Left ventricle myocardium inferior (tissue), 1 donor: ENCODE results near the gene THSD4. TPM values are rescaled to one million over a fixed set of nuclear protein-coding genes. Genes with fewer than 3 reads are reported as not detected.

Experiments
- DNase-seq: peaks from one replicate; pipeline ENCODE4 v3.0.0-alpha.2; 2020
- H3K27ac ChIP-seq: fragments of 200-600 bp; replicated peaks from 2 replicates; pipeline ENCODE4 v1.8.0; 2021
- H3K27me3 ChIP-seq: fragments of 200-600 bp; 2 replicates; pipeline ENCODE4 v1.8.0; 2021; ENCODE audit warnings: low read depth
- H3K36me3 ChIP-seq: fragments of 200-600 bp; 2 replicates; pipeline ENCODE4 v1.8.0; 2021
- H3K4me1 ChIP-seq: fragments of 200-600 bp; 2 replicates; pipeline ENCODE4 v1.8.0; 2021
- H3K4me3 ChIP-seq: fragments of 200-600 bp; 2 replicates; pipeline ENCODE4 v1.8.0; 2021; ENCODE audit warnings: mild to moderate bottlenecking, moderate library complexity
- H3K9me3 ChIP-seq: fragments of 200-600 bp; replicated peaks from 2 replicates; pipeline ENCODE4 v1.8.0; 2021
- intact Hi-C: fragments of 100-400 bp; cut with micrococcal nuclease; formaldehyde crosslinking; loops from one replicate; pipeline ENCODE4 v1.11.0; 2022
- total RNA-seq: library from RNA; stranded (reverse); fragmentation: NEBNext Ultra II Directional; extraction: Animal tissue kit (Norgen Biotek cat#: 25700); gene quantifications from one replicate; pipeline ENCODE4 v1.2.1, GENCODE V29; 2021
- TF ChIP-seq, protein P1 (sequence below): fragments of 200-600 bp; IDR thresholded peaks from 2 replicates; pipeline ENCODE4 v1.8.0; 2021; ENCODE audit warnings: antibody characterized with exemption, mild to moderate bottlenecking, borderline replicate concordance
- donor health status: DM: no; HTN: yes; CAD: no; lungs with severe emphysema.

The THSD4 gene
- total RNA-seq, 1 donor from 2014 or later = 95.8 TPM

DNA sequence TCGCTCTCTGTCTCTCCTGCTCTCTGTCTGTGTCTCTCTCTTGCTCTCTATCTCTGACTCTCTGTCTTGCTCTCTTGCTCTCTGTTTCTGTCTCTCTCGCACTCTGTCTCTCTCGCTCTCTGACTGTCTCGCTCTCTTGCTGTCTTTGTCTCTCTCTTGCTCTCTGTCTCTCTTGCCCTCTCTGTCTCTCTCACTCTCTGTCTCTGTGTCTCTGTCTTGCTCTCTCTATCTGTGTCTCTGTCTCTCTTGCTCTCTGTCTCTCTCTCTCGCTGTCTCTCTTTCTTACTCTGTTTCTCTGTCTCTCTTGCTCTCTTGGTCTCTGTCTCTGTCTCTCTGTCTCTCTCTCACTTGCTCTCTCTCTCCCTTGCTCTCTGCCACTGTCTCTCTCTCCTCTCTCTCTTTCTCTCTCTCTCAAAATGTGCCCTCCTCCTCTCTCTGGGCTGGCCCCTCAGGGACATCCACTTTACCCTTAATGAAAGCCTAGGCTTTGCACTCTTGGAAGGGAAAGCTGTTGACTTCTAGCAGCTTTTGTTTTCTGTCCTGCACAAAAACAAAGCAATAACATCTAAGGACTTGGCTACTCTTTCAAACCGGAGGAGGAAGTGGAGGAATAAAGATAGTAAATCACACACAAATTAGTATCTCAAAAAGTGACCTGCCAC lies 621.1 kb downstream of the THSD4 start:
- Histone ChIP-seq H3K36me3 (no peaks in the 10 kb centered on the region), H3K4me3 (no peak overlapping the region), H3K27ac (peak overlapping the region; percentile 19), H3K27me3 (no peaks in the 10 kb centered on the region), H3K9me3 (no peaks in the 10 kb centered on the region), H3K4me1 (peaks cover 23% of the 10 kb centered on the region)
- TF ChIP-seq, protein P1, sequence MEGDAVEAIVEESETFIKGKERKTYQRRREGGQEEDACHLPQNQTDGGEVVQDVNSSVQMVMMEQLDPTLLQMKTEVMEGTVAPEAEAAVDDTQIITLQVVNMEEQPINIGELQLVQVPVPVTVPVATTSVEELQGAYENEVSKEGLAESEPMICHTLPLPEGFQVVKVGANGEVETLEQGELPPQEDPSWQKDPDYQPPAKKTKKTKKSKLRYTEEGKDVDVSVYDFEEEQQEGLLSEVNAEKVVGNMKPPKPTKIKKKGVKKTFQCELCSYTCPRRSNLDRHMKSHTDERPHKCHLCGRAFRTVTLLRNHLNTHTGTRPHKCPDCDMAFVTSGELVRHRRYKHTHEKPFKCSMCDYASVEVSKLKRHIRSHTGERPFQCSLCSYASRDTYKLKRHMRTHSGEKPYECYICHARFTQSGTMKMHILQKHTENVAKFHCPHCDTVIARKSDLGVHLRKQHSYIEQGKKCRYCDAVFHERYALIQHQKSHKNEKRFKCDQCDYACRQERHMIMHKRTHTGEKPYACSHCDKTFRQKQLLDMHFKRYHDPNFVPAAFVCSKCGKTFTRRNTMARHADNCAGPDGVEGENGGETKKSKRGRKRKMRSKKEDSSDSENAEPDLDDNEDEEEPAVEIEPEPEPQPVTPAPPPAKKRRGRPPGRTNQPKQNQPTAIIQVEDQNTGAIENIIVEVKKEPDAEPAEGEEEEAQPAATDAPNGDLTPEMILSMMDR = no peak
- intact Hi-C loops = loop anchor here (10.0 kb wide), 1 partner anchor 162 kb away; no protein-coding TSS in a partner anchor
- DNase-seq = no peak

DNA sequence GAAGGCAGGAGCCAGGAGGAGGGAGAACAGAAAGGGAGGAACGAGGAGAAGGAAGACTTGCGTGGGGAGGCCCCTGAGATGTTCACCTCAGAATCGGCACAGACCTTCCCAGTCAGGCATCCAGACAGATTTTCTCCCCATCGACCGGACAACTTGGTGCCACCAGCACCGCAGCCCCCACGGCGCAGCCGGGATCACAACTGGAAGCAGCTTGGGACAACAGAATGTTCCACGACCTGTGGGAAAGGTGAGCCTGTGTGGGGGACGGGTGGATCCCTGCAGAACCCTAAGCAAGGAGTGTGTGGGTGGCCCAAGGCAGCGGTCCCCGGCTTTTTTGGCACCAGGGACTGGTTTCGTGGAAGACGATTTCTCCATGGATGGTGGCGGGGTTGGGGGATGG lies 622.5 kb downstream of the THSD4 start:
- Histone ChIP-seq H3K36me3 (no peaks in the 10 kb centered on the region), H3K4me1 (peaks cover 12% of the 10 kb centered on the region), H3K4me3 (no peak overlapping the region), H3K27ac (no peak overlapping the region), H3K9me3 (no peaks in the 10 kb centered on the region), H3K27me3 (no peaks in the 10 kb centered on the region)
- TF ChIP-seq, protein P1 = no peak
- no peak for DNase-seq
- intact Hi-C loops = loop anchor here (10.0 kb wide), 1 partner anchor 163 kb away; no protein-coding TSS in a partner anchor

DNA sequence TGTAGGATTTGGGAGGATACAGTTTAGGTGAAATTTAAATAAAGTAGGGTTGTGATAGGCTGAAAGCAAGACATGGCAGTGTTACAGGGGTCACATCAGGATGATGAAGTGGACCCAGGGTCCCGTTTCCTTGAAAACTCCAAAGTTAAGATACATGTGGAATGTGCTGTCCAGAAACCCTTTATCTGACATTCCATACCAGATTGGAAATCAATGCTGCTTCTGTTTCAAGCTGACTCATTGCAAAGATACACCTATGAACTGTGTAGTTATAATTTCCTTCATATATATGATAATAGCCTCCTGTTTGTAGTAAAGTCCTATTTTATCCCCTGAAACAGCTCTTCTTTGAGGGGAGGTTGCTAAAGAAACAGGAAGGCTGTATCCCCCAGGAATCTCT lies 624.1 kb downstream of the THSD4 start:
- no peaks in the 10 kb centered on the region for H3K27me3 ChIP-seq
- no peak overlapping the region for H3K4me3 ChIP-seq
- no peak for DNase-seq
- TF ChIP-seq, protein P1 = no peak
- H3K36me3 ChIP-seq = no peaks in the 10 kb centered on the region
- H3K9me3 ChIP-seq = no peaks in the 10 kb centered on the region
- H3K27ac ChIP-seq = no peak overlapping the region
- intact Hi-C loops = loop anchor here (10.0 kb wide), 1 partner anchor 165 kb away; no protein-coding TSS in a partner anchor
- H3K4me1 ChIP-seq = peaks cover 10% of the 10 kb centered on the region

DNA sequence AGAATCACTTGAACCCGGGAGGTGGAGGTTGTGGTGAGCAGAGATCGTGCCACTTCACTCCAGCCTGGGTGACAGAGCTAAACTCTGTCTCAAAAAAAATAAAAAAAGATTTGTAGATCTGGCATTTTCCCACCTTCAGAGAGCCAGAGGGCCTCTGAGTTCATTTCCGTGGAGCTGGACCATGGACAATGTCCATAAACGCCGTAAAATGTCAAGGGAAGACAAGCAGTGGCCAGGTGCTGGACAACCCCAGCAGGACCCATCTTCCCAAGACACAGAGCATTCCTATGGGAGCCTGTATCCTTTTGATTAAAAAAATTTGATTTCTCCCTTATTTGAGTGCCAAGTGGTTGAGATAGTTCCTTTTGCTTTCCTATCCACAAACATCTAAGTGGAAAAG lies 627.7 kb downstream of the THSD4 start:
- Histone ChIP-seq H3K4me1 (peaks cover 4% of the 10 kb centered on the region), H3K9me3 (no peaks in the 10 kb centered on the region), H3K27ac (peak overlapping the region; percentile 5), H3K36me3 (peaks cover 15% of the 10 kb centered on the region), H3K27me3 (no peaks in the 10 kb centered on the region), H3K4me3 (no peak overlapping the region)
- intact Hi-C loops = loop anchor here (2.0 to 10.0 kb wide), 2 partner anchors 58 to 412 kb away; no protein-coding TSS in a partner anchor
- DNase-seq = no peak
- TF ChIP-seq, protein P1 = no peak

DNA sequence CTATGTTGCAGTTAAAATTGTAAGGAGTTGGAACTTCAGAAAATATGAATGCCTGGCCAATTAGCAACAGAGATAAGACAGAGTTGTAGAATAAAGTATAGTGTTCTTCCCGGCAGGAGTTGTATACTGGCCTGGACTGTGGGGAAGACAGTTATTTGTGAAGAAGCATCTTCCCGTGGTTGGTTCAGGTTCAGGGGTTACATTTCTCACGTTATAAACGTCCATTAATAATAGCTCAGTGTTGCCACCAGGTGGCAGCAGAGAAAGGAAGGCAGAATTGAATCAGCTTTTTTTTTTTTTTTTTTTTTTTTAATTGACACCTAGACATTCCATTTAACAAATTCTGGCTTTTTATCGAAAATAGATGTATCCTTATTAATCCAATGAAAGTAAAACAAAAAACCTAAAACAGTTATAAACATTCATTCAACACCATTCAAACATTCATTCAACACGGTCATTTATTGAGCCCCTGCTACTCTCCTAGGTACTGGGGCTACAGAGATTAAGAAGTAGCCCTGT lies 628.7 kb downstream of the THSD4 start:
- Histone ChIP-seq H3K36me3 (peaks cover 25% of the 10 kb centered on the region), H3K4me3 (no peak overlapping the region), H3K9me3 (no peaks in the 10 kb centered on the region), H3K27me3 (no peaks in the 10 kb centered on the region), H3K27ac (no peak overlapping the region), H3K4me1 (peaks cover 4% of the 10 kb centered on the region)
- TF ChIP-seq, protein P1 = peak; percentile 83
- intact Hi-C loops = loop anchor here (2.0 to 10.0 kb wide), 2 partner anchors 57 to 411 kb away; no protein-coding TSS in a partner anchor
- DNase-seq = no peak
